GM12873 (cell line): Measurements from ENCODE around the gene SLC23A2.

ENCODE experiments used
- TF ChIP-seq, protein P1 (sequence below): IDR thresholded peaks from 2 replicates; pipeline ENCODE4 v1.5.1; 2012; ENCODE audit warnings: low read depth, mild to moderate bottlenecking, moderate library complexity, low read length, control low read depth; ENCODE audit not compliant: insufficient read depth; ENCODE audit errors: missing control alignments

SLC23A2 gene

DNA sequence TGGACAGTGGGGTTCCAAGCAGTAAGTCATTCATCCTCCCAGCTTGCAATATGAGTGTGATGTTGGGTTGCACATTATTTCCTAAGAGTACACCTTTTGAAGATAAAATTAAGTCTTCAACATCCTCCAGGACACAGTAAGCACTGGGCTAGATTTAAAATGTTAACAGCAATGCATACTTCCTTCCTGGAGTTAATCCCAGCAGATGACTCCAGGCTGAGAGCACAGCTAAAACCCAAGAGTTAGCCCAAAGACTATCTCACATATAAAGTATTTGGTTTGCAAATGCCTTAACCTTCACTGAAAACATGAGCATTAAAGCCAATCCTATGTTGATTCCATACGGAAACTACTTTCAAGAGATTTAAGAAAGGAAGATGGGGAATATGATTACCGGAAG is 69.2 kb downstream of the SLC23A2 start:
- TF ChIP-seq, protein P1, sequence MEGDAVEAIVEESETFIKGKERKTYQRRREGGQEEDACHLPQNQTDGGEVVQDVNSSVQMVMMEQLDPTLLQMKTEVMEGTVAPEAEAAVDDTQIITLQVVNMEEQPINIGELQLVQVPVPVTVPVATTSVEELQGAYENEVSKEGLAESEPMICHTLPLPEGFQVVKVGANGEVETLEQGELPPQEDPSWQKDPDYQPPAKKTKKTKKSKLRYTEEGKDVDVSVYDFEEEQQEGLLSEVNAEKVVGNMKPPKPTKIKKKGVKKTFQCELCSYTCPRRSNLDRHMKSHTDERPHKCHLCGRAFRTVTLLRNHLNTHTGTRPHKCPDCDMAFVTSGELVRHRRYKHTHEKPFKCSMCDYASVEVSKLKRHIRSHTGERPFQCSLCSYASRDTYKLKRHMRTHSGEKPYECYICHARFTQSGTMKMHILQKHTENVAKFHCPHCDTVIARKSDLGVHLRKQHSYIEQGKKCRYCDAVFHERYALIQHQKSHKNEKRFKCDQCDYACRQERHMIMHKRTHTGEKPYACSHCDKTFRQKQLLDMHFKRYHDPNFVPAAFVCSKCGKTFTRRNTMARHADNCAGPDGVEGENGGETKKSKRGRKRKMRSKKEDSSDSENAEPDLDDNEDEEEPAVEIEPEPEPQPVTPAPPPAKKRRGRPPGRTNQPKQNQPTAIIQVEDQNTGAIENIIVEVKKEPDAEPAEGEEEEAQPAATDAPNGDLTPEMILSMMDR, result no peak

DNA sequence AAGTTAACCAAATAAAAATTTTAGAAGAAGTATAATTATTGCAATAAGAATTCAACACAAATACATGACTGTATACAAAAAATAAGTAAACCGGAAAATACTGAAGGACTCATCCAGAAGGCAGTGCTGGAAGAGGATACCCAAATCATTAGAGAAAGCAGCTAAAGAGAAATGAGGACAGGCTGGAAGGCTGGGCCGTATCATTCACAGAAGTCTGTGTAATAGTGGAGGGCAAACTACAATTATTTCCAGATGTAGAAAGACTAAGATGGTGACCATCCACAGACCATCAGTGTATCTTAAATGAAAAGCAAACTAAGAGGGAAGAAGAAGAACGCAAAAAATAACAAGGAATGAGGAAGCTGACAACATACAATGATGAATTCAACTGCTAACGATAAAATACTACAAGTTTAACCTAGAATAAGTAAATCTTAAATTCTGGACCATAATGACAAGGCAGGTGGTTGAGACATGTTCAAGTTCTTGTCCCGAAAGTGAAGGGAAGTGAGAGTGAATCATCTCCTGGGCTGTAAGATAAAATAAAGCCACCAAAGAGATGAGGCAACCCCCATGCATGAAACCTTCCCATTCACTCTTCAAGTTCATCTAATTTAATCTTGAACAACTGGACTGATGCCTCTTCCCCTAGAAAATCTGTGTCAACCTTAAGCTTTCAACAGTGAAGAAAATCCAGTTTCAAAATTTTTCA is 71.5 kb downstream of the SLC23A2 start:
- TF ChIP-seq, protein P1, result no peak

DNA sequence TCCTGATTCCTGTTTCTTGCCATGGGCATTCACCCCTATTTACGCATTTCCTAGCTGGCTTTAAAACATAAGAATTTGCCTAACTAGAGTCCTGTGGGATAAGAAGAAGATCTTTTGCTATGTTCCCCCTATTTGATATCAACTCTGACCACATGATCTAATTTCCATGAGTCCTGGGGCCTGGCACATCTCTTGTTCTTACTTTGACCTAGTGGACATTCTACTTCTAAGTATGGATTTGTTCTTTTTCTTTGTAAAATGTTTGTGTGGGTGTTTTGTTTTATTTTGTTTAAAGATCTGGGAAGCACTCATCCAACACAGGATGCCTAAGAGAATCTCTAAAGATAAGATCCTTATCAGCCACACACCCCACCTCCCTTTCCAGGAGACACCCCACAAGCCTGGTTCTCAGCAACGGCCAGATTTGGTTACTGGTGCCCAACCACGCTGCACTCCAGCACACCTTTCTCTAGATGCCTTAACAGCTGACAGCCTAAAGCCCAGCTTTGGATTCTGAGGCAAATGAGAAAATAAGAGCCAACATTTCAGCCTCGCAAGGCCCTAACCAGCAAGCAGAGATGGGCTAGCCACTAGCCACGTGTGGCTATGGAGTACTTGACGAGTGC is 74.7 kb downstream of the SLC23A2 start:
- TF ChIP-seq, protein P1, result no peak

- TF ChIP-seq, protein P1, result no peak
Measured at GRCh38 chr20:4925842-4926530, 75.3 kb downstream of the SLC23A2 start.

GRCh38 chr20:4924446-4924845 is 76.9 kb downstream of the SLC23A2 start:
- TF ChIP-seq, protein P1, result no peak

- TF ChIP-seq, protein P1, result no peak
Measured at GRCh38 chr20:4924032-4924431, 77.3 kb downstream of the SLC23A2 start.

DNA sequence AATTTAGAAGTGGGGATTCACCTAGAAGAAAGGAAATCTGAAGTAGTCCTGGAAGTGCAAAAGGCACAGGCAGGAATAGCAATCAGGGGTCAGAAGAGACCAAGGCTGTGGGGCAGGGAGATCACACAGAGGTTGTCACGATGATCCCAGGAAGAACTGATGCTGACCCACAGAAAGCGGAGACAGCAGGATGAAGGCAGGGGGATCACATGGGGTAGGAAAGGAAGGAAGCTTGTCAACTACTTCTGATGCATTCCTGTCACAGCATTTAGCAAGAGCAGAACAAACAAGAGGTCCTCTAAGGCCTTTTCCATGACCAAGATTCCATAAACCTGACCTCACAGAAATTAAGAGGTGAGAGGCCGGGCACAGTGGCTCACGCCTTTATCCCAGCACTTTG is 79.1 kb downstream of the SLC23A2 start:
- TF ChIP-seq, protein P1, result no peak
